Heart left ventricle (tissue), 13 donors: ENCODE measurements around the gene CD96.

ENCODE experiments used
- POLR2A ChIP-seq, 2 donors: fragments of 450-650 bp; IDR thresholded peaks; one replicate each; pipeline ENCODE4 v1.6.1; 2017; ENCODE audit warnings: antibody characterized with exemption in 2 of 2, mild to moderate bottlenecking in 2 of 2, moderate library complexity in 2 of 2
- TF ChIP-seq, protein P1 (sequence below), 12 donors: fragments of 200-600 bp; sonication (generic) in 4 of 12; IDR thresholded peaks; one replicate each; pipeline versions ENCODE4 v1.5.0 to v1.8.0; 2018 to 2022; ENCODE audit warnings: antibody characterized with exemption in 12 of 12, mild to moderate bottlenecking in 5 of 12
- donor health status: ischemic (EF 13 %, LVEDD 7.1; RV severe dilation, severe dysfunction).
- donor health status: DM: no; HTN: yes; CAD: no.
- donor health status: DM: no; HTN: no; CAD: no.
- donor health status: ischemic (EF 25% LVEDD 6.9; RV normal size, moderate dysfunction).
- donor health status: ischemic (EF 25% LVEDD 5.7; RV mildly dilated, moderate dysfunction).
- donor health status: ischemic (EF 35%, LVEDD 5.7; RV mildly dilated, moderate dysfunction).
- donor health status: nonischemic (EF 11% LVEDD 7.7; RV severe dilation, severe dysfunction).
- donor health status: DM: yes; HTN: yes; CAD: no.
- donor health status: PGD.
- donor health status: ischemic (EF 29% LVEDD 5.4; RV normal size, mild dysfunction).
- donor health status: nonischemic (EF 23%, LVEDD 6.1; RV moderate dilation, normal function).

GRCh38 chr3:111571282-111571681 is 29.3 kb downstream of the CD96 start:
- TF ChIP-seq, protein P1, sequence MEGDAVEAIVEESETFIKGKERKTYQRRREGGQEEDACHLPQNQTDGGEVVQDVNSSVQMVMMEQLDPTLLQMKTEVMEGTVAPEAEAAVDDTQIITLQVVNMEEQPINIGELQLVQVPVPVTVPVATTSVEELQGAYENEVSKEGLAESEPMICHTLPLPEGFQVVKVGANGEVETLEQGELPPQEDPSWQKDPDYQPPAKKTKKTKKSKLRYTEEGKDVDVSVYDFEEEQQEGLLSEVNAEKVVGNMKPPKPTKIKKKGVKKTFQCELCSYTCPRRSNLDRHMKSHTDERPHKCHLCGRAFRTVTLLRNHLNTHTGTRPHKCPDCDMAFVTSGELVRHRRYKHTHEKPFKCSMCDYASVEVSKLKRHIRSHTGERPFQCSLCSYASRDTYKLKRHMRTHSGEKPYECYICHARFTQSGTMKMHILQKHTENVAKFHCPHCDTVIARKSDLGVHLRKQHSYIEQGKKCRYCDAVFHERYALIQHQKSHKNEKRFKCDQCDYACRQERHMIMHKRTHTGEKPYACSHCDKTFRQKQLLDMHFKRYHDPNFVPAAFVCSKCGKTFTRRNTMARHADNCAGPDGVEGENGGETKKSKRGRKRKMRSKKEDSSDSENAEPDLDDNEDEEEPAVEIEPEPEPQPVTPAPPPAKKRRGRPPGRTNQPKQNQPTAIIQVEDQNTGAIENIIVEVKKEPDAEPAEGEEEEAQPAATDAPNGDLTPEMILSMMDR (IDR thresholded peaks at IDR 0.05): no peak
- TF ChIP-seq POLR2A (IDR thresholded peaks at IDR 0.05): no peak
